ENCODE results near the gene IPO11.
A peak's percentile ranks its signal among the peaks of the same experiment; 100 is the strongest.
"Not testable (repeated sequence)": the region's sequence is repeated elsewhere in the genome, so short reads cannot be mapped to it uniquely, and the experiment has no call there.

Gene IPO11

GRCh38 chr5:62653864-62654575 lies 241.5 kb downstream of the IPO11 start:
- H3K4me1 ChIP-seq (ENCODE audit: insufficient read depth, low read length, poor library complexity, severe bottlenecking), result peaks cover 24% of the 10 kb centered on the region
- no peak overlapping the region for H3K4me2 ChIP-seq (ENCODE audit: low read depth, low read length, poor library complexity, severe bottlenecking)
- H3F3A ChIP-seq (ENCODE audit: low read depth), result no peaks in the 10 kb centered on the region
- H3K9me3 ChIP-seq (ENCODE audit: insufficient read depth, low read depth, low read length), result no peaks in the 10 kb centered on the region
- H3K36me3 ChIP-seq (ENCODE audit: insufficient read depth, low read length), result no peaks in the 10 kb centered on the region
- no peak overlapping the region for H3K4me3 ChIP-seq (ENCODE audit: low read length, poor library complexity, severe bottlenecking)
- H4K20me1 ChIP-seq (ENCODE audit: insufficient read depth, low read length, poor library complexity, severe bottlenecking), result no peaks in the 10 kb centered on the region
- H3K79me2 ChIP-seq (ENCODE audit: insufficient read depth, low read length), result no peaks in the 10 kb centered on the region
- TF ChIP-seq, protein P1, sequence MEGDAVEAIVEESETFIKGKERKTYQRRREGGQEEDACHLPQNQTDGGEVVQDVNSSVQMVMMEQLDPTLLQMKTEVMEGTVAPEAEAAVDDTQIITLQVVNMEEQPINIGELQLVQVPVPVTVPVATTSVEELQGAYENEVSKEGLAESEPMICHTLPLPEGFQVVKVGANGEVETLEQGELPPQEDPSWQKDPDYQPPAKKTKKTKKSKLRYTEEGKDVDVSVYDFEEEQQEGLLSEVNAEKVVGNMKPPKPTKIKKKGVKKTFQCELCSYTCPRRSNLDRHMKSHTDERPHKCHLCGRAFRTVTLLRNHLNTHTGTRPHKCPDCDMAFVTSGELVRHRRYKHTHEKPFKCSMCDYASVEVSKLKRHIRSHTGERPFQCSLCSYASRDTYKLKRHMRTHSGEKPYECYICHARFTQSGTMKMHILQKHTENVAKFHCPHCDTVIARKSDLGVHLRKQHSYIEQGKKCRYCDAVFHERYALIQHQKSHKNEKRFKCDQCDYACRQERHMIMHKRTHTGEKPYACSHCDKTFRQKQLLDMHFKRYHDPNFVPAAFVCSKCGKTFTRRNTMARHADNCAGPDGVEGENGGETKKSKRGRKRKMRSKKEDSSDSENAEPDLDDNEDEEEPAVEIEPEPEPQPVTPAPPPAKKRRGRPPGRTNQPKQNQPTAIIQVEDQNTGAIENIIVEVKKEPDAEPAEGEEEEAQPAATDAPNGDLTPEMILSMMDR (conservative IDR thresholded peaks at IDR 0.05; ENCODE audit: low read length), result no peak
- no peak for TF ChIP-seq EZH2phosphoT487 (IDR thresholded peaks at IDR 0.05; ENCODE audit: borderline replicate concordance)
- 0 out of 2 replicates have a peak overlapping the region, but pooled peaks have one; percentile 11 for H2AFZ ChIP-seq (ENCODE audit: low read length)
- no peak overlapping the region for H3K9ac ChIP-seq (ENCODE audit: low read depth, low read length, poor library complexity, severe bottlenecking)
- H3K9me2 ChIP-seq (replicated peaks; ENCODE audit: low read depth, low read length), result no peaks in the 10 kb centered on the region
- H3K27me3 ChIP-seq (ENCODE audit: insufficient read depth, low read length, poor library complexity, severe bottlenecking), result no peaks in the 10 kb centered on the region

GRCh38 chr5:62657772-62658171 lies 245.2 kb downstream of the IPO11 start:
- not testable (repeated sequence) for H3K4me2 ChIP-seq (ENCODE audit: low read depth, low read length, poor library complexity, severe bottlenecking); H3K27me3 ChIP-seq (ENCODE audit: insufficient read depth, low read length, poor library complexity, severe bottlenecking); H3F3A ChIP-seq (ENCODE audit: low read depth); H3K79me2 ChIP-seq (ENCODE audit: insufficient read depth, low read length); H3K9ac ChIP-seq (ENCODE audit: low read depth, low read length, poor library complexity, severe bottlenecking); H4K20me1 ChIP-seq (ENCODE audit: insufficient read depth, low read length, poor library complexity, severe bottlenecking); H3K4me3 ChIP-seq (ENCODE audit: low read length, poor library complexity, severe bottlenecking); H3K9me3 ChIP-seq (ENCODE audit: insufficient read depth, low read depth, low read length); H3K36me3 ChIP-seq (ENCODE audit: insufficient read depth, low read length); H3K9me2 ChIP-seq (replicated peaks; ENCODE audit: low read depth, low read length); H2AFZ ChIP-seq (ENCODE audit: low read length)
- H3K4me1 ChIP-seq (ENCODE audit: insufficient read depth, low read length, poor library complexity, severe bottlenecking), result peaks cover 10% of the 10 kb centered on the region

DNA sequence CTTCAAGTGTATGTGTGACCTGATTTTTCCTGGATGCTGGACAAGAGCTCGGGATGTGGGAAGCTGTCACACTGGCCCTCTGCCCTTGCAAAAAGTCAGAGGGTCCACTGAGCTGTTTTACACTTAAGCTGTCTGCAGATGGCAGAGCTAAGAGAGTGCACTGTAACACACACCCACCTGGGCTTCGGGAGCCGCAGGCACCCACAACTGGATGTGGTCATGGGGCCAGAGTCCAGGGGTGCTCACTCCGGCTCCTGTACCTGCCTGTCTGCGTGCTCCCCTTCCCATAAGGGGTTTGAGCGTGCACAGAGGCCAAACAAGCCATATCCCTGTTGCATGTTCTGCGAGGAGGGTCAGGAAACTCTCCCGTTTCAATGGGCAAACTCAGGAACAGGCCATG lies 248.6 kb downstream of the IPO11 start:
- Histone ChIP-seq H3K9me3 (ENCODE audit: insufficient read depth, low read depth, low read length) (no peaks in the 10 kb centered on the region), H3K79me2 (ENCODE audit: insufficient read depth, low read length) (no peaks in the 10 kb centered on the region), H3K4me1 (ENCODE audit: insufficient read depth, low read length, poor library complexity, severe bottlenecking) (no peaks in the 10 kb centered on the region), H3K4me2 (ENCODE audit: low read depth, low read length, poor library complexity, severe bottlenecking) (no peak overlapping the region), H3K9me2 (replicated peaks; ENCODE audit: low read depth, low read length) (no peaks in the 10 kb centered on the region), H3F3A (ENCODE audit: low read depth) (no peaks in the 10 kb centered on the region), H4K20me1 (ENCODE audit: insufficient read depth, low read length, poor library complexity, severe bottlenecking) (no peaks in the 10 kb centered on the region), H3K27me3 (ENCODE audit: insufficient read depth, low read length, poor library complexity, severe bottlenecking) (no peaks in the 10 kb centered on the region), H2AFZ (ENCODE audit: low read length) (no peak overlapping the region), H3K36me3 (ENCODE audit: insufficient read depth, low read length) (no peaks in the 10 kb centered on the region), H3K9ac (ENCODE audit: low read depth, low read length, poor library complexity, severe bottlenecking) (no peak overlapping the region), H3K4me3 (ENCODE audit: low read length, poor library complexity, severe bottlenecking) (no peak overlapping the region)
- TF ChIP-seq EZH2phosphoT487 (IDR thresholded peaks at IDR 0.05; ENCODE audit: borderline replicate concordance), result no peak
- TF ChIP-seq, protein P1 (conservative IDR thresholded peaks at IDR 0.05; ENCODE audit: low read length), result no peak

DNA sequence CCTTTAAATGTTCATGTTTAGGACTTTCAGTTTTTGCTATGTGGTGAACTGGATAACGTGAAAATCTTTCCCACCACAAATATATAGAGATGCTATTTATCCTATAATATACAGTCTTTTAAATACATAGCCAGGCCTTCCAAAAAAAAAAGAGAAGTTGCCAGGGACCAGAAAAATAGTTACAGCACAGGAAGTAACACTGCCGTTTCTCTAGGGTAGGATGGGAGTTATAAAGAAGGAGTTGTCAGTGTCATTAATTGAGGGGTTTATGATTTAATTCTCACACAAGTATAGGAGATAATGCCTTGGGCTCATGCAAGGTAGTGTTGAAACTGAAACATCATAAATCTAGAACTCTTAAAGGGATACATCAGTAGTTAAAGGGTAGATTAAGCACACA lies 250.0 kb downstream of the IPO11 start:
- no peak overlapping the region for H2AFZ ChIP-seq (ENCODE audit: low read length)
- no peak overlapping the region for H3K9ac ChIP-seq (ENCODE audit: low read depth, low read length, poor library complexity, severe bottlenecking)
- no peaks in the 10 kb centered on the region for H3K4me1 ChIP-seq (ENCODE audit: insufficient read depth, low read length, poor library complexity, severe bottlenecking)
- no peaks in the 10 kb centered on the region for H4K20me1 ChIP-seq (ENCODE audit: insufficient read depth, low read length, poor library complexity, severe bottlenecking)
- no peaks in the 10 kb centered on the region for H3K9me2 ChIP-seq (replicated peaks; ENCODE audit: low read depth, low read length)
- H3K79me2 ChIP-seq (ENCODE audit: insufficient read depth, low read length), result no peaks in the 10 kb centered on the region
- H3K4me2 ChIP-seq (ENCODE audit: low read depth, low read length, poor library complexity, severe bottlenecking), result no peak overlapping the region
- H3K4me3 ChIP-seq (ENCODE audit: low read length, poor library complexity, severe bottlenecking), result no peak overlapping the region
- H3F3A ChIP-seq (ENCODE audit: low read depth), result no peaks in the 10 kb centered on the region
- no peaks in the 10 kb centered on the region for H3K9me3 ChIP-seq (ENCODE audit: insufficient read depth, low read depth, low read length)
- TF ChIP-seq EZH2phosphoT487 (IDR thresholded peaks at IDR 0.05; ENCODE audit: borderline replicate concordance), result no peak
- TF ChIP-seq, protein P1 (conservative IDR thresholded peaks at IDR 0.05; ENCODE audit: low read length), result no peak
- no peaks in the 10 kb centered on the region for H3K36me3 ChIP-seq (ENCODE audit: insufficient read depth, low read length)
- no peaks in the 10 kb centered on the region for H3K27me3 ChIP-seq (ENCODE audit: insufficient read depth, low read length, poor library complexity, severe bottlenecking)

Data from Loucy (cell line).